GM11168 (cell line): Measurements from ENCODE around the gene RNASE11.

ENCODE experiments used
- in situ Hi-C: fragments of 300-500 bp; cut with MboI; formaldehyde crosslinking; loops from one replicate; pipeline ENCODE4 v1.12.0; 2022; ENCODE audit warnings: low sequenced_read_pairs; ENCODE audit not compliant: unreplicated experiment

Gene RNASE11

GRCh38 chr14:20587489-20588154, at the start of gene RNASE11:
Gene RNASE11, minus strand, starts transcription at chr14:20588001.
- in situ Hi-C loops = no loop called here

DNA sequence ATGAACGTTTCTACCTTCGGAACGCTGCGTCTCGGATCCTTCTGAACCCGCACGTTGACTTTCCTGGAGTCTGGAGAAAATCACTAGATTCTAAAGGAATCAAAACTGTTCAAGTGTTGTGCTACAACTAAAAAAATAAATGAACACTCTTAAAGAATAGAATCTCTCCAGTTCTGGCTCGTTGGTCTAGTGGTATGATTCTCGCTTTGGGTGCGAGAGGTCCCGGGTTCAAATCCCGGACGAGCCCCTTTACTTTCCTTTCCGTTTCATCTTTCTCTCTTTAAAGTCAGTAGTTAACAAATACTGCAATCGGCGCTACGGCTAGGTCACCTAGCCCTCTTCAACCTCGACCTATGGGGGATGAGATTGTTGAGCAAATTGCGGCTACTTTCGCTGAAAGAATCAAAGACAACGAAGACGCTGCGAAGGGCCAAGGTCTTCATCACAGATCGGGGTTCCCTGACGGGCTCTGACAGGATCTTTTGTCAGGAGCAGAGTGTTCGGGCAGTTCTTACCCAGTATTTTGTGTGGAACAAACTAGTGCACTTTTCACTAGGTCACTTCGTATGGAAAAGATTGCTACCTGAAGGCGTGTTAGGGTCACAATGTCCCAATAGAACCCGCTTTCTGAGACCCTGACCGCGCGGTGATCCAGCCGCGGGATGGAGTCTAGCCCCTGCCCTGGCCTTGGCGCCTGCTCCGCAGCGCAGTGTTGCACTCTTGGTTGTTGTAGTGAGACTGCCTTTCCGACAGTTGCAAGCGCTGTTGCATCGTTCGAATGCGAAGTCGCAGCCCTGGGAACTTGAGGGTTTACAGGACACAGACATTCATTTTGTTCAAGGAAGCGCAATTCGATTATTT, 45.3 kb upstream of the RNASE11 start:
- in situ Hi-C loops = no loop called here

GRCh38 chr14:20632448-20632830, 44.6 kb upstream of the RNASE11 start:
- in situ Hi-C loops = no loop called here

DNA sequence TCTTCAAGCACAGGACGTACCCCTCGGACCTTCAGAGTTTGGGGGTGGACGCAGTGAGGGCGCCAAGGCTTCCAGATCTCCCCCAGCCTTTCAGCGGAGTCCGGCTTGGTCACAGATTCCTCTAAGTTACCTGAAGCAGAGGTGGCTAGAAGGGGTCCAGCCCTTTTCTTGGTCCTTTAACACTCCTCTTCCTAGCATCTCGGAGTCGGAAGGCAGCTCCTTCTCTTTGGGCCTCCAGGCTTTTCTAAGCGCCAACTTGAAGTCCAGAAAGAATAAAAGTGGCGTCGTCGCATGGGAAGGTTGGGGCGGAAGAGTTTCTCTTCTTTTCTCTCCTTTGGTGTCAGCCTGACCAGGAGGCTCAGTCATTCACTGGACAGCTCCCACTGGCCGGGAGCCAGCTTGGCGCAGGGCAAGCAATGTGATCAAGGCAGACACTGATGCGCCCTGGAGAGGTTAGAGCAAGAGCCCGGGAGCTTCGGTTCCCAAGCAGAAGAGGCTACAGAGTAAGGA, 44.1 kb upstream of the RNASE11 start:
- in situ Hi-C loops = no loop called here

DNA sequence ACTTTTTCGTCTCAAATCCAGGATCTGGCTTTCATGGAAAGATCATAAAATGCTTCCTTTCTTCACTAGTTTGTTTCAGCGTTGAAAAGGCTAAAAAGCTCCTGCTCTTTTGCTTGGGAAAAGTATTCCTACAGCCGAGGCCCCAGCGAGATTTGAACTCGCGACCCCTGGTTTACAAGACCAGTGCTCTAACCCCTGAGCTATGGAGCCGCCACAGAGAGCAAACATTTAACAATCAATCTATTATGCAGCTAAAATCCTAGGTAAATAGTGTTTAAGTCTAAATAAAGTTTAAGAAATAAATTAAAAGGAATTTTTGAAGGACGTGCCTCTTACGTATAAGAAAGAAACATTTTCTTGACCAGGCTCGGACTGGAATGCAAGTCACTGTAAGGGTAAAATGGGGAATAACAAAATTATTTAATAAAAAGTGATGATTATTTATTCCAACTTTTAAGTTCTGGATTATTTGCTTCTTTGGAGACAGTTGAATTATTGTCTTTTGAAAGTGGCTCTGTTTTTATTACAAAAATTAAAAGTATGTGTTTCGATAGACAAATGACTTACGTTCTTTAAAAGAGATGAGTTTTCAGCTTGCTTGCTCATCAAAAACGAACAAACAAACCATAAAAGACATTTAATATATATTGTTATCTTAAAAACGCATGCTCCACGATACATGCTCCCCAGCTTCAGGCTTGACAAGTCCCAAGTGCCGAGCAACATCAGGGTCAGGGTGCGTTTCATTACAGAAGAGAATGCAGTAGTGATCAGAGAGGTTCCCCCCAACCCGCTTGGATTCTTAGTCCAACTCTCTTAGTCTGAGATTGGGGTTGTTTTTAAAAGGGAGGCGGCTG, 43.5 kb upstream of the RNASE11 start:
- in situ Hi-C loops = no loop called here

GRCh38 chr14:20630340-20631022, 42.7 kb upstream of the RNASE11 start:
- in situ Hi-C loops = no loop called here

GRCh38 chr14:20628063-20628854, 40.5 kb upstream of the RNASE11 start:
- in situ Hi-C loops = no loop called here

GRCh38 chr14:20627346-20628027, 39.7 kb upstream of the RNASE11 start:
- in situ Hi-C loops = no loop called here

- in situ Hi-C loops = no loop called here
Observed at GRCh38 chr14:20626274-20626673, 38.5 kb upstream of the RNASE11 start.

GRCh38 chr14:20624495-20625070, 36.8 kb upstream of the RNASE11 start:
- in situ Hi-C loops = no loop called here

DNA sequence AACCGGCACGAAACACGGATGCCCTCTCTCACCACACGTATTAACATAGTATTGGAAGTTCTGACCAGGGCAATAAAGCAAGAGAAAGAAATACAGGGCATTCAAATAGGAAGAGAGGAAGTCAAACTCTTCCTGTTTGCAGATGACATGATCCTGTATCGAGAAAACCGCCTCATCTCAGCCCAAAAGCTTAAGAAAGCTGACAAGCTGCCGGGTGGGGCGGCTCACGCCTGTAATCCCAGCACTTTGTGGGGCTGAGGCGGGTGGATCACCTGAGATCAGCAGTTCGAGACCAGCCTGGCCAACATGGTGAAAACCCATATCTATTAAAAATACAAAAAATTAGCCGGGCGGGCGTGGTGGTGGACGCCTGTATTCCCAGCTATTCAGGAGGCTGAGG, 36.0 kb upstream of the RNASE11 start:
- in situ Hi-C loops = no loop called here

GRCh38 chr14:20622816-20623291, 35.1 kb upstream of the RNASE11 start:
- in situ Hi-C loops = no loop called here

- in situ Hi-C loops = no loop called here
Observed at GRCh38 chr14:20620798-20621478, 33.1 kb upstream of the RNASE11 start.

DNA sequence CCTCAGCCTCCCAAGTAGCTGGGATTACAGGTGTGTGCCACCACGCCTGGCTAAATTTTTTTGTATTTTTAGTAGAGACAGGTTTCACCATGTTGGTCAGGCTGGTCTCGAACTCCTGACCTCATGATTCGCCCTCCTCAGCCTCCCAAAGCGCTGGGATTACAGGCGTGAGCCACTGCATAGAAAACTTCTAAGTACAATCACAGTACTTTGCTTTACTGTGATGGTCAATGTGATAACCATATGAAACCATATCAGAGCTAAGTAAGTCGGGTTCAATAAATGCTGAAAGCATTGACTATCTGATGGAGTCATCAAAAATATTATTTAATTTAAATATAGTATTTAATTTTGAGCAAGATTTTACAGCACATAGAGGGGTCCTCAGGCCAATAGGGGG, 31.9 kb upstream of the RNASE11 start:
- in situ Hi-C loops = loop anchor here (10.0 kb wide), 1 partner anchor 295 kb away; no protein-coding TSS in a partner anchor

- in situ Hi-C loops = loop anchor here (10.0 kb wide), 1 partner anchor 294 kb away; no protein-coding TSS in a partner anchor
Observed at GRCh38 chr14:20618271-20618749, 30.5 kb upstream of the RNASE11 start.

DNA sequence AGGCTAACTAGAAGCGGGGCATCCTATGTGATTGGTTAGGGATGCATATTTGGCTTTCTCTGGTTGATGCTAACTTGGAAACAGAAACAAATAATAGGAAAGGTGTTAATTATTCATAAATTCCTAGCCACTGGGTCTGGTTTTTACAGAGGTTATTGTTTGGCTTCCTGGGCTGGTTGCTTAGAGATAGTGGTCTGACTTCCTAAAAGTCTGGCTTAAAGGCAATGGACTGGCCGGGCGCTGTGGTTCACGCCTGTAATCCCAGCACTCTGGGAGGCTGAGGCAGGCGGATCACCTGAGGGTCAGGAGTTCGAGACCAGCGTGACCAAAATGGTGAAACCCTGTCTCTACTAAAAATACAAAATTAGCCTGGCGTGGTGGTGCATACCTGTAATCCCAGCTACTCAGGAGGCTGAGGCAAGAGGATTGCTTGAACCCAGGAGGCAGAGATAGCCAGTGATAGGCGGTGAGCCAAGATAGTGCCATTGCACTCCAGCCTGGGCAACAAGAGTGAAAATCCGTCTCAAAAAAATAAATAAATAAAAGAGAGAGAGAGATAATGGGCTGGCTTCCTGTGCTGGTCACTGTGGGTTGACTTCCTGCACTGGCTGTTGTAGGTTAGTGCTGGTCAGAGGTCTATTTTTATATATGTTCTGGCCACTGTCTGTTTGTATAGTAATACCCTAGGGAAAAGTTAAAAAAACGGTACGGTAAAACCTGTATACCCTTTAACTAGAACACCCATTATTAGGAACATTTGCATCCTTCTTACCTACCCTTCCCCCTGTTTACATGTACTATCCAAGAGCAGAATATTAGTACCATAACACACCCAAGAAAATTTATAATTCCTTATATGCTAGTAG, 29.6 kb upstream of the RNASE11 start:
- in situ Hi-C loops = loop anchor here (10.0 kb wide), 1 partner anchor 293 kb away; no protein-coding TSS in a partner anchor
